Panc1 (cell line): ENCODE measurements around the gene AQP12B. TPM values are rescaled to one million over a fixed set of nuclear protein-coding genes. Genes with fewer than 3 reads are reported as not detected.

Experiments used
- ATAC-seq: fragments of 200-7000 bp; cut with Tn5 transposase; 2 replicates; pipeline ENCODE4 v1.9.1; 2020; ENCODE audit warnings: mild to moderate bottlenecking, moderate library complexity
- BruUV-seq: library from RNA; stranded (reverse); fragments of 400-500 nt; replicated peaks from 2 replicates; lab custom pipeline; 2021; lab: Mats Ljungman, UMichigan
- CTCF ChIA-PET: fragments of 300-600 bp; sonication (Branson Sonifier 250); formaldehyde crosslinking; loops from one replicate; lab custom pipeline; 2022; ENCODE audit warnings: antibody characterized with exemption; lab: Charles Lee
- POLR2A ChIA-PET: fragments of 300-600 bp; sonication (Branson Sonifier 250); formaldehyde crosslinking; loops from one replicate; lab custom pipeline; 2022; ENCODE audit warnings: antibody characterized with exemption; lab: Charles Lee
- DNase-seq: peaks from one replicate; pipeline ENCODE4 v3.0.0-alpha.2; 2010; ENCODE audit warnings: low read depth, low spot score
- H3K27ac ChIP-seq: 2 replicates; pipeline ENCODE4 v1.5.1; 2011; ENCODE audit warnings: mild to moderate bottlenecking, low read length, inconsistent platforms
- H3K27me3 ChIP-seq: fragments of 200-500 bp; sonication (Bioruptor generic); 2 replicates; pipeline ENCODE4 v1.6.0; 2014; ENCODE audit warnings: low read length, inconsistent platforms; ENCODE audit not compliant: control insufficient read depth, insufficient read depth
- H3K36me3 ChIP-seq: fragments of 200-500 bp; sonication (Bioruptor generic); 2 replicates; pipeline ENCODE4 v1.5.1; 2014; ENCODE audit warnings: inconsistent platforms, mild to moderate bottlenecking, low read length, moderate library complexity; ENCODE audit not compliant: control insufficient read depth, insufficient read depth
- H3K4me1 ChIP-seq: 2 replicates; pipeline ENCODE4 v1.5.1; 2011; ENCODE audit warnings: inconsistent platforms, mild to moderate bottlenecking, low read length, moderate library complexity; ENCODE audit not compliant: control insufficient read depth, insufficient read depth
- H3K4me3 ChIP-seq, 2 experiments: 2 replicates each; pipeline ENCODE4 v1.5.1; 2011 to 2012; ENCODE audit warnings: low read depth in 2 of 2, low read length in 2 of 2, mild to moderate bottlenecking in 2 of 2, inconsistent platforms in 1 of 2, moderate library complexity in 1 of 2
- H3K9me3 ChIP-seq: fragments of 200-500 bp; sonication (Bioruptor generic); 2 replicates; pipeline ENCODE4 v1.5.1; 2014; ENCODE audit warnings: low read depth, mild to moderate bottlenecking, inconsistent platforms, low read length, moderate library complexity; ENCODE audit not compliant: control insufficient read depth, insufficient read depth
- CTCF ChIP-seq: fragments of 450-650 bp; IDR thresholded peaks from 2 replicates; pipeline ENCODE4 v1.5.1; 2017; ENCODE audit warnings: mild to moderate bottlenecking
- POLR2AphosphoS5 ChIP-seq: IDR thresholded peaks from 2 replicates; pipeline ENCODE4 v1.6.1; 2012; ENCODE audit warnings: mild to moderate bottlenecking, low read depth, low read length, moderate library complexity
- REST ChIP-seq, 2 experiments: IDR thresholded peaks; 2 replicates each; pipeline ENCODE4 v1.6.1; 2011 to 2012; ENCODE audit warnings: low read depth in 2 of 2, control low read depth in 1 of 2, low read length in 1 of 2, mild to moderate bottlenecking in 1 of 2, moderate library complexity in 1 of 2; ENCODE audit not compliant: insufficient read depth in 1 of 2
- SIN3A ChIP-seq: IDR thresholded peaks from 2 replicates; pipeline ENCODE4 v1.6.1; 2012; ENCODE audit warnings: low read depth, mild to moderate bottlenecking, low read length, moderate library complexity, borderline replicate concordance; ENCODE audit not compliant: insufficient read depth
- TCF7L2 ChIP-seq: IDR thresholded peaks from 2 replicates; pipeline ENCODE4 v1.6.1; 2011; ENCODE audit warnings: mild to moderate bottlenecking, low read depth, low read length, inconsistent platforms
- in situ Hi-C: cut with HindIII; loops from 2 replicates; pipeline ENCODE4 v1.10.0; 2016; ENCODE audit warnings: low sequenced_read_pairs, low pct_unique_long_range_greater_than_20kb
- intact Hi-C: fragments of 100-400 bp; cut with micrococcal nuclease; formaldehyde crosslinking; loops from one replicate; pipeline ENCODE4 v1.10.0; 2022; ENCODE audit not compliant: unreplicated experiment
- total RNA-seq: library from RNA; stranded (reverse); gene quantifications from one replicate; pipeline ENCODE4 v1.2.1, GENCODE V29; 2021; ENCODE audit not compliant: unreplicated experiment

AQP12B gene
- total RNA-seq, 1 experiment from 2014 or later = not detected

- Histone ChIP-seq H3K27ac (no peak overlapping the region), H3K27me3 (no peaks in the 10 kb centered on the region), H3K36me3 (no peaks in the 10 kb centered on the region), H3K9me3 (no peaks in the 10 kb centered on the region), H3K4me3 (no peak overlapping the region), H3K4me1 (no peaks in the 10 kb centered on the region)
- CTCF ChIA-PET = no interaction called here
- ATAC-seq (no peak), DNase-seq (no peak)
- POLR2A ChIA-PET = no interaction called here
- no TSS peak for BruUV-seq
- no peak for TF ChIP-seq CTCF
- no peak for TF ChIP-seq TCF7L2
- TF ChIP-seq REST (IDR thresholded peaks at IDR 0.05; ENCODE audit: insufficient read depth in 1 of 2, low read depth in 2 of 2, low read length in 1 of 2) = no peak
- no peak for TF ChIP-seq SIN3A
- TF ChIP-seq POLR2AphosphoS5 = no peak
- intact Hi-C loops = no loop called here
- in situ Hi-C loops = no loop called here
Observed at GRCh38 chr2:240720686-240721595, 38.3 kb upstream of the AQP12B start.

GRCh38 chr2:240719676-240720545 is 37.2 kb upstream of the AQP12B start:
- Histone ChIP-seq H3K36me3 (no peaks in the 10 kb centered on the region), H3K27me3 (no peaks in the 10 kb centered on the region), H3K4me3 (no peak overlapping the region), H3K9me3 (no peaks in the 10 kb centered on the region), H3K27ac (no peak overlapping the region), H3K4me1 (no peaks in the 10 kb centered on the region; the same call in 1 of the 2 replicates)
- TF ChIP-seq SIN3A (no peak), TCF7L2 (no peak), CTCF (no peak), POLR2AphosphoS5 (no peak), REST (IDR thresholded peaks at IDR 0.05; ENCODE audit: insufficient read depth in 1 of 2, low read depth in 2 of 2, low read length in 1 of 2) (no peak)
- POLR2A ChIA-PET = no interaction called here
- no peak for ATAC-seq
- in situ Hi-C loops (no loop called here), intact Hi-C loops (no loop called here)
- no peak for DNase-seq
- BruUV-seq = no TSS peak
- CTCF ChIA-PET = no interaction called here
